ENCODE measurements around the gene IFI35. TPM values are rescaled to one million over a fixed set of nuclear protein-coding genes. Genes with fewer than 3 reads are reported as not detected.

Gene IFI35
- total and polyA plus RNA-seq, 9 of the 15 experiments (the other 6 are each of a cell fraction or from before 2014, with no cell fraction given): 4.4 to 13.1 (median 10.2) TPM

- TF ChIP-seq, protein P1, sequence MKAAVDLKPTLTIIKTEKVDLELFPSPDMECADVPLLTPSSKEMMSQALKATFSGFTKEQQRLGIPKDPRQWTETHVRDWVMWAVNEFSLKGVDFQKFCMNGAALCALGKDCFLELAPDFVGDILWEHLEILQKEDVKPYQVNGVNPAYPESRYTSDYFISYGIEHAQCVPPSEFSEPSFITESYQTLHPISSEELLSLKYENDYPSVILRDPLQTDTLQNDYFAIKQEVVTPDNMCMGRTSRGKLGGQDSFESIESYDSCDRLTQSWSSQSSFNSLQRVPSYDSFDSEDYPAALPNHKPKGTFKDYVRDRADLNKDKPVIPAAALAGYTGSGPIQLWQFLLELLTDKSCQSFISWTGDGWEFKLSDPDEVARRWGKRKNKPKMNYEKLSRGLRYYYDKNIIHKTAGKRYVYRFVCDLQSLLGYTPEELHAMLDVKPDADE (conservative IDR thresholded peaks at IDR 0.05; ENCODE audit: control insufficient read depth, low read depth, low read length): peak; percentile 67; the same call in 1 of the 2 replicates
- TF ChIP-seq HDGF (IDR thresholded peaks at IDR 0.05) (no peak), MTA3 (IDR thresholded peaks at IDR 0.05; ENCODE audit: borderline replicate concordance) (0 out of 2 replicates have a peak, but pooled peaks have one; percentile 32), MNT (conservative IDR thresholded peaks at IDR 0.05) (peak; percentile 67 to 79), HCFC1 (IDR thresholded peaks at IDR 0.05; ENCODE audit: low read depth, low read length) (no peak), SMARCA4 (IDR thresholded peaks at IDR 0.05) (no peak), BRF1 (IDR thresholded peaks at IDR 0.05; ENCODE audit: borderline replicate concordance, extremely low read depth, insufficient read length) (no peak), KAT7 (CRISPR knock-in tag; IDR thresholded peaks at IDR 0.05; ENCODE audit: borderline replicate concordance) (0 out of 2 replicates have a peak, but pooled peaks have one; percentile 57), GABPB1 (CRISPR knock-in tag; IDR thresholded peaks at IDR 0.05) (peak; percentile 27; the same call in 1 of the 2 replicates), TFE3 (CRISPR knock-in tag; IDR thresholded peaks at IDR 0.05) (no peak), ZKSCAN8 (CRISPR knock-in tag; IDR thresholded peaks at IDR 0.05) (no peak), MEF2D (tag; conservative IDR thresholded peaks at IDR 0.05; ENCODE audit: low read depth) (no peak), NFRKB (IDR thresholded peaks at IDR 0.05; ENCODE audit: low read depth) (no peak), TAF1 (IDR thresholded peaks at IDR 0.05; ENCODE audit: control insufficient read depth, extremely low read depth, insufficient read depth, low read length, severe bottlenecking) (peak; percentile 30), ZFP30 (CRISPR knock-in tag; IDR thresholded peaks at IDR 0.05; ENCODE audit: borderline replicate concordance) (no peak), CBX8 (IDR thresholded peaks at IDR 0.05; ENCODE audit: borderline replicate concordance, extremely low read depth, low read depth, low read length, poor library complexity, severe bottlenecking) (no peak), TAF9B (IDR thresholded peaks at IDR 0.05; ENCODE audit: partially characterized antibody) (peak; percentile 59), KLF1 (tag; IDR thresholded peaks at IDR 0.05) (peak; percentile 72; the same call in 1 of the 2 replicates), SAP30 (IDR thresholded peaks at IDR 0.05; ENCODE audit: borderline replicate concordance, insufficient read depth, low read depth, low read length, poor library complexity, severe bottlenecking) (peak; percentile 89), CREM (IDR thresholded peaks at IDR 0.05; ENCODE audit: low read depth) (peak; percentile 41)
- TF ChIP-seq, protein P2, sequence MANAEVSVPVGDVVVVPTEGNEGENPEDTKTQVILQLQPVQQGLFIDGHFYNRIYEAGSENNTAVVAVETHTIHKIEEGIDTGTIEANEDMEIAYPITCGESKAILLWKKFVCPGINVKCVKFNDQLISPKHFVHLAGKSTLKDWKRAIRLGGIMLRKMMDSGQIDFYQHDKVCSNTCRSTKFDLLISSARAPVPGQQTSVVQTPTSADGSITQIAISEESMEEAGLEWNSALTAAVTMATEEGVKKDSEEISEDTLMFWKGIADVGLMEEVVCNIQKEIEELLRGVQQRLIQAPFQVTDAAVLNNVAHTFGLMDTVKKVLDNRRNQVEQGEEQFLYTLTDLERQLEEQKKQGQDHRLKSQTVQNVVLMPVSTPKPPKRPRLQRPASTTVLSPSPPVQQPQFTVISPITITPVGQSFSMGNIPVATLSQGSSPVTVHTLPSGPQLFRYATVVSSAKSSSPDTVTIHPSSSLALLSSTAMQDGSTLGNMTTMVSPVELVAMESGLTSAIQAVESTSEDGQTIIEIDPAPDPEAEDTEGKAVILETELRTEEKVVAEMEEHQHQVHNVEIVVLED (CRISPR knock-in tag; IDR thresholded peaks at IDR 0.05): no peak
Observed at GRCh38 chr17:43021741-43022512, 15.3 kb downstream of the IFI35 start, which contains the start of gene VAT1 (continued).
